HCT116 (cell line): ENCODE results near the gene SLC5A1. TPM values are rescaled to one million over a fixed set of nuclear protein-coding genes. Genes with fewer than 3 reads are reported as not detected.

Experiments used
- ATAC-seq: fragments of 200-7000 bp; cut with Tn5 transposase; 2 replicates; pipeline ENCODE4 v1.9.1; 2020; ENCODE audit warnings: mild to moderate bottlenecking, moderate library complexity
- BruUV-seq: library from RNA; stranded (reverse); fragments of 400-500 nt; replicated peaks from 2 replicates; lab custom pipeline; 2021; lab: Mats Ljungman, UMichigan
- CTCF ChIA-PET: fragments of 300-600 bp; sonication (Branson Sonifier 250); formaldehyde crosslinking; loops from one replicate; lab custom pipeline; 2021; ENCODE audit warnings: antibody characterized with exemption; lab: Charles Lee
- POLR2A ChIA-PET: fragments of 300-600, 350-600 bp; sonication (Branson Sonifier 250); formaldehyde crosslinking; loops from one replicate; lab custom pipeline; 2021; ENCODE audit warnings: antibody characterized with exemption; lab: Charles Lee
- RAD21 ChIA-PET, 2 experiments: fragments of 300-600 bp; sonication (Branson Sonifier 250); formaldehyde crosslinking; loops; one replicate each; lab custom pipeline; 2023; ENCODE audit warnings: low total read pairs in 2 of 2; ENCODE audit not compliant: uncharacterized antibody in 2 of 2, unreplicated experiment in 2 of 2, low non-redundant PET in 1 of 2; lab: Charles Lee
- DNase-seq: peaks from one replicate; pipeline ENCODE4 v3.0.0-alpha.2; 2010; ENCODE audit warnings: low read depth, low spot score
- H2AFZ ChIP-seq: fragments of 200-600 bp; shearing (Covaris generic), sonication (generic); 2 replicates; pipeline ENCODE4 v1.6.1; 2017; ENCODE audit warnings: low read depth, mixed run types, mixed read lengths, antibody characterized with exemption, low read length; ENCODE audit not compliant: poor library complexity, severe bottlenecking
- H3K27ac ChIP-seq: 2 replicates; pipeline ENCODE4 v1.5.1; 2012; ENCODE audit warnings: low read depth, low read length
- H3K27me3 ChIP-seq: fragments of 200-600 bp; sonication (generic); 2 replicates; pipeline ENCODE4 v1.6.1; 2016; ENCODE audit warnings: mixed run types, low read length, mixed read lengths; ENCODE audit not compliant: insufficient read depth
- H3K36me3 ChIP-seq, 2 experiments: fragments of 200-500 bp in 1 of 2; fragments of 200-600 bp in 1 of 2; sonication (Bioruptor generic) in 1 of 2; sonication (generic) in 1 of 2; 2 replicates each; pipeline versions ENCODE4 v1.5.1 to v1.6.1; 2014 to 2016; ENCODE audit warnings: low read length in 2 of 2, inconsistent platforms in 1 of 2, mixed read lengths in 1 of 2, mixed run types in 1 of 2; ENCODE audit not compliant: insufficient read depth in 2 of 2, control insufficient read depth in 1 of 2
- H3K4me1 ChIP-seq, 2 experiments: fragments of 200-600 bp in 1 of 2; sonication (generic) in 1 of 2; 2 replicates each; pipeline versions ENCODE4 v1.5.1 to v1.6.1; 2012 to 2017; ENCODE audit warnings: low read length in 2 of 2, inconsistent platforms in 1 of 2, mild to moderate bottlenecking in 1 of 2, mixed read lengths in 1 of 2, mixed run types in 1 of 2, moderate library complexity in 1 of 2; ENCODE audit not compliant: insufficient read depth in 2 of 2, control insufficient read depth in 1 of 2
- H3K4me2 ChIP-seq: fragments of 200-600 bp; sonication (generic); 2 replicates; pipeline ENCODE4 v1.6.1; 2017; ENCODE audit warnings: mixed run types, low read length, mixed read lengths
- H3K4me3 ChIP-seq, 2 experiments: fragments of 200-600 bp in 1 of 2; sonication (generic) in 1 of 2; replicated peaks in 1 of 2; 2 replicates each; pipeline ENCODE4 v1.5.1; 2011 to 2016; ENCODE audit warnings: low read length in 2 of 2, control low read depth in 1 of 2, low read depth in 1 of 2, mild to moderate bottlenecking in 1 of 2, mixed read lengths in 1 of 2, mixed run types in 1 of 2
- H3K79me2 ChIP-seq: fragments of 200-600 bp; sonication (generic); 2 replicates; pipeline ENCODE4 v1.6.1; 2017; ENCODE audit warnings: mild to moderate bottlenecking, mixed run types, low read length, moderate library complexity, mixed read lengths; ENCODE audit not compliant: insufficient read depth
- H3K9ac ChIP-seq: fragments of 200-600 bp; sonication (generic); 2 replicates; pipeline ENCODE4 v1.6.1; 2016; ENCODE audit warnings: low read length, mixed read lengths
- H3K9me2 ChIP-seq: fragments of 200-600 bp; sonication (generic), shearing (Covaris generic); 2 replicates; pipeline ENCODE4 v1.6.1; 2017; ENCODE audit warnings: mixed run types, mild to moderate bottlenecking, moderate library complexity; ENCODE audit not compliant: insufficient read depth
- H3K9me3 ChIP-seq, 2 experiments: fragments of 200-500 bp in 1 of 2; fragments of 200-600 bp in 1 of 2; sonication (Bioruptor generic) in 1 of 2; sonication (generic) in 1 of 2; 2 replicates each; pipeline ENCODE4 v1.6.1; 2014 to 2017; ENCODE audit warnings: low read length in 2 of 2, mixed read lengths in 2 of 2, inconsistent platforms in 1 of 2, low read depth in 1 of 2, mild to moderate bottlenecking in 1 of 2, mixed run types in 1 of 2, moderate library complexity in 1 of 2; ENCODE audit not compliant: control insufficient read depth in 1 of 2, insufficient read depth in 1 of 2
- H4K20me1 ChIP-seq: fragments of 200-600 bp; sonication (generic), shearing (Covaris generic); 2 replicates; pipeline ENCODE4 v1.6.1; 2017; ENCODE audit warnings: mixed run types, mild to moderate bottlenecking, moderate library complexity; ENCODE audit not compliant: insufficient read depth
- ATF3 ChIP-seq: IDR thresholded peaks from 2 replicates; pipeline ENCODE4 v1.6.1; 2012
- CBX3 ChIP-seq: IDR thresholded peaks from 2 replicates; pipeline ENCODE4 v1.6.1; 2012; ENCODE audit warnings: low read depth
- CEBPB ChIP-seq: IDR thresholded peaks from 2 replicates; pipeline ENCODE4 v1.6.1; 2012; ENCODE audit warnings: low read depth
- CTCF ChIP-seq, 3 experiments: fragments of 200-600 bp in 1 of 3; sonication (generic) in 1 of 3; IDR thresholded peaks in 2 of 3; conservative IDR thresholded peaks in 1 of 3; 2 replicates each; pipeline ENCODE4 v1.5.1; 2012 to 2017; ENCODE audit warnings: low read depth in 2 of 3, low read length in 2 of 3, antibody characterized with exemption in 1 of 3, borderline replicate concordance in 1 of 3, control low read depth in 1 of 3, mild to moderate bottlenecking in 1 of 3, mixed read lengths in 1 of 3, mixed run types in 1 of 3, moderate library complexity in 1 of 3; ENCODE audit not compliant: insufficient read depth in 1 of 3
- EGR1 ChIP-seq: IDR thresholded peaks from 2 replicates; pipeline ENCODE4 v1.6.1; 2012; ENCODE audit warnings: low read depth
- ELF1 ChIP-seq: IDR thresholded peaks from 2 replicates; pipeline ENCODE4 v1.6.1; 2012; ENCODE audit warnings: low read depth, borderline replicate concordance
- EZH2 ChIP-seq: fragments of 200-600 bp; sonication (generic); IDR thresholded peaks from 2 replicates; pipeline ENCODE4 v1.6.1; 2017; ENCODE audit warnings: antibody characterized with exemption, mixed run types
- EZH2phosphoT487 ChIP-seq: fragments of 200-600 bp; IDR thresholded peaks from 2 replicates; pipeline ENCODE4 v1.6.1; 2018; ENCODE audit warnings: antibody characterized with exemption, borderline replicate concordance
- JUND ChIP-seq: IDR thresholded peaks from 2 replicates; pipeline ENCODE4 v1.6.1; 2012
- POLR2A ChIP-seq: IDR thresholded peaks from 2 replicates; pipeline ENCODE4 v1.7.0; 2011; ENCODE audit warnings: borderline replicate concordance; ENCODE audit not compliant: insufficient read depth, insufficient read length; ENCODE audit errors: extremely low read depth
- POLR2AphosphoS5 ChIP-seq: IDR thresholded peaks from 2 replicates; pipeline ENCODE4 v1.6.1; 2011; ENCODE audit warnings: mild to moderate bottlenecking, low read depth, low read length, moderate library complexity
- SIN3A ChIP-seq: IDR thresholded peaks from 2 replicates; pipeline ENCODE4 v1.6.1; 2012; ENCODE audit warnings: low read depth
- SP1 ChIP-seq: IDR thresholded peaks from 2 replicates; pipeline ENCODE4 v1.6.1; 2012; ENCODE audit warnings: low read depth
- SRF ChIP-seq: IDR thresholded peaks from 2 replicates; pipeline ENCODE4 v1.6.1; 2012; ENCODE audit warnings: low read depth
- YY1 ChIP-seq: IDR thresholded peaks from 2 replicates; pipeline ENCODE4 v1.6.1; 2011; ENCODE audit warnings: low read length, low read depth, moderate library complexity, mild to moderate bottlenecking; ENCODE audit not compliant: insufficient replicate concordance; ENCODE audit errors: extremely low read depth
- ZBTB33 ChIP-seq: IDR thresholded peaks from 2 replicates; pipeline ENCODE4 v1.6.1; 2011; ENCODE audit warnings: mild to moderate bottlenecking, low read length, moderate library complexity; ENCODE audit not compliant: insufficient replicate concordance; ENCODE audit errors: extremely low read depth
- ZFX ChIP-seq: fragments of 450-650 bp; IDR thresholded peaks from 2 replicates; pipeline ENCODE4 v1.6.1; 2017
- ZNF274 ChIP-seq: fragments of 200-500 bp; sonication (Bioruptor generic); IDR thresholded peaks from 2 replicates; pipeline ENCODE4 v1.6.1; 2014; ENCODE audit warnings: mild to moderate bottlenecking, low read depth, low read length, inconsistent platforms
- intact Hi-C: fragments of 100-400 bp; cut with micrococcal nuclease; formaldehyde crosslinking; loops from 2 replicates; pipeline ENCODE4 v1.10.0; 2022
- total RNA-seq: library from RNA; stranded (reverse); gene quantifications from one replicate; pipeline ENCODE4 v1.2.1, GENCODE V29; 2021; ENCODE audit not compliant: unreplicated experiment
- TF ChIP-seq, protein P1 (sequence below): IDR thresholded peaks from 2 replicates; pipeline ENCODE4 v1.6.1; 2012; ENCODE audit warnings: low read depth
- TF ChIP-seq, protein P2 (sequence below): IDR thresholded peaks from 2 replicates; pipeline ENCODE4 v1.6.1; 2012

The SLC5A1 gene
- total RNA-seq, 1 experiment from 2014 or later: 0.32 TPM

DNA sequence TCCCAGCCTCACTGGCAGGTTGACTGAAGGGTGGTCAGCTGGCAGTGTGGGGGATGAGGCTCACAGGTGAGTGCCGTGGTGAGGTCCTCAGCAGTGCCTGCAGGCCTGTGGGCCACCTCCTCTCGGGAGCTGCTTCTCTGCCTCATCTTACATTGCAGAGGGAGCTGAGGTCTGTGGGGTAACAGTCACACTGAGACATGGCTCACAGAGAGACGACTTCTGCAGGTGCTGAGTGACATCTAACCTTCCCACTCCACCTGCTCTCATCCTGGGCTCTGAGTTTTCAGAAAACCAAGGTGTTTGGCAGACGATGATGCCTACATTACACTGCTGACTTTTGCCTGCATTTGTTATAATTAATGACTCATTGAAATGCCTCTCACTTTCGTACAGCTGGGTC, 8.8 kb upstream of the SLC5A1 start:
- Histone ChIP-seq H3K36me3 (no peaks in the 10 kb centered on the region), H3K4me2 (no peak overlapping the region), H2AFZ (no peak overlapping the region), H3K9me2 (no peaks in the 10 kb centered on the region), H3K27ac (no peak overlapping the region), H3K4me3 (no peak overlapping the region), H3K79me2 (no peaks in the 10 kb centered on the region), H3K27me3 (no peaks in the 10 kb centered on the region), H3K4me1 (no peaks in the 10 kb centered on the region), H3K9ac (no peak overlapping the region), H3K9me3 (no peaks in the 10 kb centered on the region), H4K20me1 (no peaks in the 10 kb centered on the region)
- BruUV-seq: no TSS peak
- ChIA-PET POLR2A (no interaction called here), CTCF (no interaction called here), RAD21 (no interaction called here)
- ATAC-seq (no peak), DNase-seq (no peak)
- TF ChIP-seq SP1: no peak
- no peak for TF ChIP-seq POLR2AphosphoS5
- TF ChIP-seq ZBTB33: no peak
- TF ChIP-seq POLR2A: no peak
- TF ChIP-seq SIN3A: no peak
- TF ChIP-seq, protein P1, sequence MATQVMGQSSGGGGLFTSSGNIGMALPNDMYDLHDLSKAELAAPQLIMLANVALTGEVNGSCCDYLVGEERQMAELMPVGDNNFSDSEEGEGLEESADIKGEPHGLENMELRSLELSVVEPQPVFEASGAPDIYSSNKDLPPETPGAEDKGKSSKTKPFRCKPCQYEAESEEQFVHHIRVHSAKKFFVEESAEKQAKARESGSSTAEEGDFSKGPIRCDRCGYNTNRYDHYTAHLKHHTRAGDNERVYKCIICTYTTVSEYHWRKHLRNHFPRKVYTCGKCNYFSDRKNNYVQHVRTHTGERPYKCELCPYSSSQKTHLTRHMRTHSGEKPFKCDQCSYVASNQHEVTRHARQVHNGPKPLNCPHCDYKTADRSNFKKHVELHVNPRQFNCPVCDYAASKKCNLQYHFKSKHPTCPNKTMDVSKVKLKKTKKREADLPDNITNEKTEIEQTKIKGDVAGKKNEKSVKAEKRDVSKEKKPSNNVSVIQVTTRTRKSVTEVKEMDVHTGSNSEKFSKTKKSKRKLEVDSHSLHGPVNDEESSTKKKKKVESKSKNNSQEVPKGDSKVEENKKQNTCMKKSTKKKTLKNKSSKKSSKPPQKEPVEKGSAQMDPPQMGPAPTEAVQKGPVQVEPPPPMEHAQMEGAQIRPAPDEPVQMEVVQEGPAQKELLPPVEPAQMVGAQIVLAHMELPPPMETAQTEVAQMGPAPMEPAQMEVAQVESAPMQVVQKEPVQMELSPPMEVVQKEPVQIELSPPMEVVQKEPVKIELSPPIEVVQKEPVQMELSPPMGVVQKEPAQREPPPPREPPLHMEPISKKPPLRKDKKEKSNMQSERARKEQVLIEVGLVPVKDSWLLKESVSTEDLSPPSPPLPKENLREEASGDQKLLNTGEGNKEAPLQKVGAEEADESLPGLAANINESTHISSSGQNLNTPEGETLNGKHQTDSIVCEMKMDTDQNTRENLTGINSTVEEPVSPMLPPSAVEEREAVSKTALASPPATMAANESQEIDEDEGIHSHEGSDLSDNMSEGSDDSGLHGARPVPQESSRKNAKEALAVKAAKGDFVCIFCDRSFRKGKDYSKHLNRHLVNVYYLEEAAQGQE: no peak
- TF ChIP-seq ELF1: no peak
- TF ChIP-seq SRF: no peak
- no peak for TF ChIP-seq ZNF274
- no peak for TF ChIP-seq CBX3
- TF ChIP-seq ATF3: no peak
- no peak for TF ChIP-seq CTCF (IDR thresholded peaks at IDR 0.05 in 2 of 3, conservative IDR thresholded peaks at IDR 0.05 in 1 of 3; ENCODE audit: borderline replicate concordance in 1 of 3, insufficient read depth in 1 of 3, low read depth in 2 of 3, low read length in 2 of 3)
- TF ChIP-seq, protein P2, sequence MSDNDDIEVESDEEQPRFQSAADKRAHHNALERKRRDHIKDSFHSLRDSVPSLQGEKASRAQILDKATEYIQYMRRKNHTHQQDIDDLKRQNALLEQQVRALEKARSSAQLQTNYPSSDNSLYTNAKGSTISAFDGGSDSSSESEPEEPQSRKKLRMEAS: no peak
- TF ChIP-seq YY1: no peak
- no peak for TF ChIP-seq ZFX
- TF ChIP-seq CEBPB: no peak
- TF ChIP-seq JUND: no peak
- TF ChIP-seq EGR1: no peak
- no peak for TF ChIP-seq EZH2
- TF ChIP-seq EZH2phosphoT487: no peak
- intact Hi-C loops: no loop called here
